Esophagus muscularis mucosa (tissue), 4 donors: Measurements from ENCODE around the gene HNRNPL. TPM values are rescaled to one million over a fixed set of nuclear protein-coding genes. Genes with fewer than 3 reads are reported as not detected.
"Not testable (repeated sequence)": the region's sequence is repeated elsewhere in the genome, so short reads cannot be mapped to it uniquely, and the experiment has no call there.

Experiments
- DNase-seq: peaks from one replicate; pipeline ENCODE4 v3.0.0-alpha.2; 2017; ENCODE audit errors: extremely low spot score
- H3K27ac ChIP-seq, 4 donors: fragments of 200-600 bp; sonication (generic); replicated peaks in 1 of 4; 1 replicate in 3 of 4; 2 replicates in 1 of 4; pipeline ENCODE4 v1.5.1; 2016 to 2019; ENCODE audit warnings: mild to moderate bottlenecking in 1 of 4
- H3K27me3 ChIP-seq, 4 donors: fragments of 200-600 bp; sonication (generic); one replicate each; pipeline versions ENCODE4 v1.5.1 to v1.6.0; 2016 to 2019
- H3K36me3 ChIP-seq, 4 donors: fragments of 200-600 bp; sonication (generic); one replicate each; pipeline ENCODE4 v1.5.1; 2016 to 2019
- H3K4me1 ChIP-seq, 4 donors: fragments of 200-600 bp; sonication (generic); one replicate each; pipeline ENCODE4 v1.5.1; 2016 to 2019
- H3K4me3 ChIP-seq, 4 donors: fragments of 200-600 bp; sonication (generic); 1 replicate in 2 of 4; 2 replicates in 2 of 4; pipeline ENCODE4 v1.5.1; 2016 to 2019; ENCODE audit warnings: mild to moderate bottlenecking in 4 of 4, moderate library complexity in 1 of 4
- H3K9me3 ChIP-seq, 4 donors: fragments of 200-600 bp; sonication (generic); 1 replicate in 3 of 4; 2 replicates in 1 of 4; pipeline ENCODE4 v1.5.1; 2016 to 2019
- CTCF ChIP-seq, 3 experiments: fragments of 200-600 bp in 2 of 3; fragments of 450-650 bp in 1 of 3; sonication (generic) in 2 of 3; IDR thresholded peaks; one replicate each; pipeline ENCODE4 v1.5.1; 2017 to 2019; ENCODE audit warnings: antibody characterized with exemption in 3 of 3, mild to moderate bottlenecking in 2 of 3, moderate library complexity in 1 of 3
- EP300 ChIP-seq: sonication (generic); formaldehyde crosslinking; IDR thresholded peaks from one replicate; pipeline ENCODE4 v1.6.1; 2017; ENCODE audit warnings: antibody characterized with exemption
- POLR2A ChIP-seq: fragments of 450-650 bp; IDR thresholded peaks from one replicate; pipeline ENCODE4 v1.6.1; 2017; ENCODE audit warnings: antibody characterized with exemption, moderate library complexity, mild to moderate bottlenecking, low read depth
- POLR2AphosphoS5 ChIP-seq, 2 donors: sonication (generic); formaldehyde crosslinking; IDR thresholded peaks; one replicate each; pipeline ENCODE4 v1.6.1; 2017; ENCODE audit warnings: antibody characterized with exemption in 2 of 2
- WGBS: methylation state at CpG from one replicate; pipeline ENCODE4 v1.1.5; 2018; 5-methylcytosine and 5-hydroxymethylcytosine counted together
- intact Hi-C: fragments of 100-400 bp; cut with DNase I; formaldehyde crosslinking; loops from one replicate; pipeline ENCODE4 v1.15.1; 2023
- total RNA-seq, 4 donors: library from RNA; depleted of rRNA; stranded (reverse); fragments of >200 nt; gene quantifications; one replicate each; pipeline versions ENCODE4 v1.1.0 to v1.2.1, GENCODE V29; 2016

The HNRNPL gene
- total RNA-seq, 4 donors from 2014 or later: 126 to 202 (median 180) TPM

- intact Hi-C loops: no loop called here
- Histone ChIP-seq H3K27me3 (no peaks in the 10 kb centered on the region), H3K4me3 (no peak overlapping the region), H3K4me1 (peaks cover 0 to 9% (median 3%) of the 10 kb centered on the region in 4 donors), H3K9me3 (no peaks in the 10 kb centered on the region), H3K27ac (no peak overlapping the region), H3K36me3 (peaks cover 33 to 85% (median 74%) of the 10 kb centered on the region in 4 donors)
- 91% methylated on average over 13 of the region's 13 CpGs for WGBS
- no peak for DNase-seq
- TF ChIP-seq POLR2AphosphoS5 (IDR thresholded peaks at IDR 0.05): no peak
- no peak for TF ChIP-seq EP300
- TF ChIP-seq CTCF (IDR thresholded peaks at IDR 0.05): no peak
Measured at GRCh38 chr19:38819231-38819920, 30.4 kb downstream of the HNRNPL start.

- Histone ChIP-seq H3K36me3 (peaks cover 33 to 66% (median 54%) of the 10 kb centered on the region in 4 donors), H3K9me3 (no peaks in the 10 kb centered on the region), H3K27me3 (no peaks in the 10 kb centered on the region), H3K4me1 (peaks cover 0 to 9% (median 3%) of the 10 kb centered on the region in 4 donors), H3K4me3 (no peak overlapping the region), H3K27ac (no peak overlapping the region)
- TF ChIP-seq POLR2AphosphoS5 (IDR thresholded peaks at IDR 0.05): no peak
- no peak for TF ChIP-seq CTCF (IDR thresholded peaks at IDR 0.05)
- TF ChIP-seq POLR2A: no peak
- TF ChIP-seq EP300: no peak
- WGBS: 93% methylated on average over 4 of the region's 15 CpGs
- intact Hi-C loops: no loop called here
- DNase-seq: no peak
Measured at GRCh38 chr19:38817081-38817480, 32.7 kb downstream of the HNRNPL start.

GRCh38 chr19:38816131-38816750, 33.5 kb downstream of the HNRNPL start:
- no peak for DNase-seq
- Histone ChIP-seq H3K4me1 (peaks cover 0 to 9% (median 3%) of the 10 kb centered on the region in 4 donors), H3K27me3 (no peaks in the 10 kb centered on the region), H3K27ac (no peak overlapping the region), H3K4me3 (no peak overlapping the region), H3K9me3 (no peaks in the 10 kb centered on the region), H3K36me3 (peaks cover 33 to 58% (median 47%) of the 10 kb centered on the region in 4 donors)
- WGBS: 89% methylated on average over 7 of the region's 18 CpGs
- TF ChIP-seq EP300: no peak
- no peak for TF ChIP-seq CTCF (IDR thresholded peaks at IDR 0.05)
- TF ChIP-seq POLR2AphosphoS5 (IDR thresholded peaks at IDR 0.05): no peak
- no peak for TF ChIP-seq POLR2A
- intact Hi-C loops: no loop called here

- 88% methylated on average over 29 of the region's 34 CpGs for WGBS
- no peaks in the 10 kb centered on the region for H3K27me3 ChIP-seq
- H3K4me3 ChIP-seq: no peak overlapping the region
- intact Hi-C loops: no loop called here
- H3K27ac ChIP-seq: no peak overlapping the region
- TF ChIP-seq EP300 (no peak), POLR2AphosphoS5 (IDR thresholded peaks at IDR 0.05) (peak in 1 of 2 donors; percentile 13)
- H3K4me1 ChIP-seq: peaks cover 0 to 6% (median 0%) of the 10 kb centered on the region in 4 donors
- peaks cover 28 to 49% (median 39%) of the 10 kb centered on the region in 4 donors for H3K36me3 ChIP-seq
- DNase-seq: no peak
- no peaks in the 10 kb centered on the region for H3K9me3 ChIP-seq
Measured at GRCh38 chr19:38815059-38816001, 34.5 kb downstream of the HNRNPL start.

GRCh38 chr19:38813932-38814331, 35.9 kb downstream of the HNRNPL start:
- intact Hi-C loops, H3K4me1 ChIP-seq, DNase-seq, H3K4me3 ChIP-seq, H3K27me3 ChIP-seq, H3K9me3 ChIP-seq, H3K27ac ChIP-seq: not testable (repeated sequence)
- peaks cover 28 to 44% (median 38%) of the 10 kb centered on the region in 4 donors for H3K36me3 ChIP-seq
- 89% methylated on average over 2 of the region's 2 CpGs for WGBS
